Cortex of kidney (tissue), 1 donor: ENCODE measurements around the gene MUC2.
"Not testable (repeated sequence)": the region's sequence is repeated elsewhere in the genome, so short reads cannot be mapped to it uniquely, and the experiment has no call there.

Experiments used
- DNase-seq: peaks from one replicate; lab custom pipeline; 2025; lab: John Stamatoyannopoulos, UW

Gene MUC2

DNA sequence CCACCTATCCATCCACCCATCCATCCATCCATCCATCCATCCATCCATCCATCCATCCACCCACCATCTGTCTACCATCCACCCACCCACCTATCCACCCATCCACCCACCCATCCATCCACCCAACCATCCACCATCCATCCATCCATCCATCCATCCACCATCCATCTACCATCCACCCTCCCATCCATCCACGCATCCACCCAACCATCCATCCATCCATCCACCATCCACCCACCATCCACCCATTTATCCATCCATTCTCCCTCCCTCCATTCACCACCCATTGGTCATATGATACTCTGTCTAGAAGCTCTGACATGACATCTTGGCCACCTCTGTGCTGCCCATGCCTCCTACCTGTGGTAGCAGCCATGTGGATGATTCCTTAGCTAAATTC, 31.7 kb downstream of the MUC2 start:
- DNase-seq, result no peak

DNA sequence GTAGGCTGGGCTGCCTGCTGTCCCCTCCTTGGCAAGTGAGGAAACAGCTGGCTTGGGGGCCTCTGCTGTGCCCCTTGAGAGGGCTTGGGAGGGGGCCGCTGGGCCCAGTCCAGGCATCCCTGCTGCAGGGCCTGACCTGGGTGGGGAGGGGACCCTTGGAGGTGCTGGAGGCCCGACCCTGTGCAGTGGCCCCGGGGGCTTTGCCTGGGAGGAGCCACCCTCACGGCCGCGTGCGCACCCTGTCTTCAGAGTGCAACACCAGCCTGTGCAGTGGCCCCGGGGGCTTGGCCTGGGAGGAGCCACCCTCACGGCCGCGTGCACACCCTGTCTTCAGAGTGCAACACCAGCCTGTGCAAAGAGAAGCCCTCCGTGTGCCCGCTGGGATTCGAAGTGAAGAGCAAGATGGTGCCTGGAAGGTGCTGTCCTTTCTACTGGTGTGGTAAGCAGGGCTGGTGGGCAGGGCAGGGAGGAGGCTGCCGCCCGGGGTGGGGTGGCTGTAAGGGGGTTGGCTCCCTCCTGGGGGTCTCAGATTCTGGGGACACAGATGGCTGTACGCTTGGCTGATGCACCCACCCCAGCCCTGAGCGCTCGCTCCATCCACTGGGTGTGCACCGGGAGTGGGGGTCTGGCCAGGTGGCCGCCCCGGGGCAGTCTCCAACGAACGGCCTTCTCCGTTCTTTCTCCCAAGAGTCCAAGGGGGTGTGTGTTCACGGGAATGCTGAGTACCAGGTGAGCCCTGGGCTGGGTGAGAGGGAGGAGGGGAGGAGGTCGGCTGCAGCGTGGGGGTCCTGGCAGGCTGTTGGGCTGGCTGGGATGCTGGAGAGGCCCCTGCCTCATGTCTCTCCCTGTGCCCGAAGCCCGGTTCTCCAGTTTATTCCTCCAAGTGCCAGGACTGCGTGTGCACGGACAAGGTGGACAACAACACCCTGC, 32.9 kb downstream of the MUC2 start:
- no peak for DNase-seq

DNA sequence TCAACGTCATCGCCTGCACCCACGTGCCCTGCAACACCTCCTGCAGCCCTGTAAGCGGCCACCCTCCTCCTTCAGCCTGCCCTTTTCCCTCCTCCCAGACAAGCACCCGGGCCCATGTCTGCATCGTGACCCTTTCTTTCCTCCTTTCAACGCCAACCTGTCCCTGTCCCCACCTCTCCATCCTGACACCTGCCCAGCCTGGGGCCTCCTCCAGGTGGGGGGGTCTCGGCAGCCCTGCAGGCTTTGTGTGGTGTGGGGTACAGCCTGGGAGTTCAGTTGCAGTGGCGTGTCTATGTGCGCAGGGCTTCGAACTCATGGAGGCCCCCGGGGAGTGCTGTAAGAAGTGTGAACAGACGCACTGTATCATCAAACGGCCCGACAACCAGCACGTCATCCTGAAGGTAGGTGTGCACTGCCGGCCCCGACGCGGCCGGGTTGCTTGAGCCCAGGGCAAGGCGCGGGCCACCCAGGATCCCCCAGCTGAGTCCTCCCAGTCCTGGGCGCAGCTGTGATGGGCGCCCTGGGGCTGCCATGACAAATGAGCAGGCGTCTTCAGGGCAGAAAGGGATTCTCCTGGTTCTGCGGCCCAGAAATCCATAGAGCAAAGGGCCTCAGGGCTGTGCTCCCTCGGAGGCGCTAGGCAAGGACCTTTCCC, 33.7 kb downstream of the MUC2 start:
- no peak for DNase-seq

DNA sequence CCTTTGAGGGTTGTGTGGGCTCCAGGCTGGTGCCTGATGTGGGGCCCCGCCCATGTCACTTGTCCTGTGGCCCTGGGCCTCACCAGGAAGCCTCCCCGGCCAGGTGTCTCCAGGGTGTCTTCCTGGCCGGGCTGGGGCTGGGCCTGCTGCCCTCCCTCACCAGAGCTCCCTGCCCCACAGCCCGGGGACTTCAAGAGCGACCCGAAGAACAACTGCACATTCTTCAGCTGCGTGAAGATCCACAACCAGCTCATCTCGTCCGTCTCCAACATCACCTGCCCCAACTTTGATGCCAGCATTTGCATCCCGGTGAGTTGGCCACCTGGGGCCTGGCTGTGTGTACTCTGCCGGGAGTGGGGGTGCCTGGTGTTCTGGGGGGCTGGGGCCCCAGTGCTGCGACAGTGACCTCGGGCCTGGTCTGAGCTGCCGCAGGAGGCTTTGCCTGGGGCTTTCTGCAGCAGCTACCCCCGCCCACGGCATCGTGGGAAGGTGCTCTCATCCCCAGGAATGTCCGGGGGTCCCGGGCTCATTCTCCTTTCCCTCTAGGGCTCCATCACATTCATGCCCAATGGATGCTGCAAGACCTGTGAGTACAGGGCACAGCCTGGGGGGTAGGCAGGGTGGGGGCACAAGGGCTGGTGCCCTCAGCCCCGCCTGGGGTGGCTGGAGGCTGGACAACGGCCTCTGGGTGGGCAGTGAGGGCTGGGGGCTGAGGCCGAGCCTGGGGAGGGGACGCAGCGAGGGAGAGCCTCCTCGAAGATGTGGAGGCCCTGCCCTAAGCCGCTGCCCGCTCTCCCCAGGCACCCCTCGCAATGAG, 34.6 kb downstream of the MUC2 start:
- no peak for DNase-seq

DNA sequence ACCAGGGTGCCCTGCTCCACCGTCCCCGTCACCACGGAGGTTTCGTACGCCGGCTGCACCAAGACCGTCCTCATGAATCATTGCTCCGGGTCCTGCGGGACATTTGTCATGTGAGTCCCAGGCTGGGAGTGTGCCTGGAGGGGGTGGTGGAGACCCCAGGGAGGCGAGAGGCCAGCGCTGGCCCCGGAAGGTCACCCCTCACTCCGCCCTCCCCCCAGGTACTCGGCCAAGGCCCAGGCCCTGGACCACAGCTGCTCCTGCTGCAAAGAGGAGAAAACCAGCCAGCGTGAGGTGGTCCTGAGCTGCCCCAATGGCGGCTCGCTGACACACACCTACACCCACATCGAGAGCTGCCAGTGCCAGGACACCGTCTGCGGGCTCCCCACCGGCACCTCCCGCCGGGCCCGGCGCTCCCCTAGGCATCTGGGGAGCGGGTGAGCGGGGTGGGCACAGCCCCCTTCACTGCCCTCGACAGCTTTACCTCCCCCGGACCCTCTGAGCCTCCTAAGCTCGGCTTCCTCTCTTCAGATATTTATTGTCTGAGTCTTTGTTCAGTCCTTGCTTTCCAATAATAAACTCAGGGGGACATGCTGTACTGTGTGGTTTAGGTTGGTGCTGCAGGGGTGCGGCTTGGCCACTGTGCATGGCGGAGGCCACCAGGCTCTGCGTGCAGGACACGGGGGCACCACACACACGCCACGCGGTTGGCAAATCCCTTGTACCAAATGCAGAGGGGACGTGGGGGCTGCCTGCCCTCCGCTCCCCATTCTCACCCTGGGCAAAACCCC, 35.4 kb downstream of the MUC2 start:
- DNase-seq, result no peak

DNA sequence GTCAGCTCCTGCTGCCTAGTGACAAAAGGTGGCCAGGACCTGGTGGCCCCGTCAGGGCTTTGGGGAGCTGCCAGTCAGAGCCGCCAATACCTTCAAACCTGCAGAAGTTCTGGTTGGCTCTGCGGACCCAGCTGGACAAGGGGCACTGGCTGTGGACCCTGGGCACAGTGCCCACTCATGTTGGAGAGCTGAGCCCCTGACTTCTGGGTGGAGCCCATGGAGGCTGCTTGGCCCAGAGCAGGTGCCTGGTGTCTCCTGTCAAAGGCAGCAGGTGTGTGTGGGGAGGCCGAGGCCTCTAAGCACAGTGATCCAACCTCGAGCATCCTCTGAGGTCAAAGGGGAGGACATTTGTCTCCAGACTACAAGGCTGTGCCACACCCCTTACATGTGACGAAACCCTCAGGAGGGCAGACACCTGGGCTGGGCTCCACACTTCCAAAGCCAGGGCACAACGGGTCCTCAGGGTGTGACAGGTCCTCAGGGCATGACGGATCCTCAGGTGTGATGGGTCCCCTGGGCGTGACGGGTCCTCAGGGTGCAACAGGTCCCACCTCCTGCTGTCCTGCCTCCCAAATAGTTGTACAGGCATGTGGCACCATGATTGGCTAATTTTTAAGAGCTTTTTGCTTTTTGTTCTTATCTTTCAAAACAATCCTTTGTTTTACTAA, 37.0 kb downstream of the MUC2 start:
- no peak for DNase-seq

DNA sequence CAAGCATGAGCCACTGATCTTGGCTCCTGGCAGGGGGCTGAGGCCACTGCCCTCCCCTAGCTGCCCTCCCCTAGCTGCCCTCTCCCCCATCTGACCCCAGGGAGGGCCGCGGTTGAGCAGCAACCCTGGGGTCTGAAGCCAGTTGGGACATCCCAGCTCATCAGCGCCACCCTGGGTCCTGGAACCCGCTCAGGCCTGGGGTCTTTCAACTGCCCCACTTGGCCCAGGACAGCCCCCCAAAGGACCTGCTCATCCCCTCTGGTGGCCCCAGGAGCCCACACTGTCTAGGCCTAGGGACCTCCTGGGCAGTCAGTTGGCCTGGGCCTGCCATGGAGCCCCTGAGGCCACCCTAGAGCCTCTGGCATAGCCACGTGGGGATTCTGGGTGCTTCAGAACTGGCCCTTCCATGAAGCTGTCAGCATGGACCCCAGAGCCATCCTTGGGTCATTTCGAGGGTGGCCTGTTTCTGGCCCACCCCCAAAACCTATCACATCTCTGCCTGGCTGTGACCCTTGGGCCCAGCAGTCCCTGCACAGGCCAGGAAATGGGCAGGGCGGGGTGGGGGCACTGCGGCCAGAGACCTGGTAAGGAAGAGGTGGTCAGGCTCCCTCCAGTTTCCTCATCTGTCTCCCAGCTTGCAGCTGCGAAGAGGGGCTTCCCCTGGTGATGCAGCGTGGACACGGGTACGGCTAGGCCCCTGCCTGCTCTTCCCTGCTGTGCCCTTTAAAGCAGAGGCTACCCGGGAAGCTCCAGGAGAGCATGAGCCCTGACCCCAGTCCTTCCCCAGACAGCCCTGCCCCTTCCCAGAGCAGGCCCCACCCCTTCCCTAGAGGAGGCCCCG, 37.9 kb downstream of the MUC2 start:
- DNase-seq, result no peak

DNA sequence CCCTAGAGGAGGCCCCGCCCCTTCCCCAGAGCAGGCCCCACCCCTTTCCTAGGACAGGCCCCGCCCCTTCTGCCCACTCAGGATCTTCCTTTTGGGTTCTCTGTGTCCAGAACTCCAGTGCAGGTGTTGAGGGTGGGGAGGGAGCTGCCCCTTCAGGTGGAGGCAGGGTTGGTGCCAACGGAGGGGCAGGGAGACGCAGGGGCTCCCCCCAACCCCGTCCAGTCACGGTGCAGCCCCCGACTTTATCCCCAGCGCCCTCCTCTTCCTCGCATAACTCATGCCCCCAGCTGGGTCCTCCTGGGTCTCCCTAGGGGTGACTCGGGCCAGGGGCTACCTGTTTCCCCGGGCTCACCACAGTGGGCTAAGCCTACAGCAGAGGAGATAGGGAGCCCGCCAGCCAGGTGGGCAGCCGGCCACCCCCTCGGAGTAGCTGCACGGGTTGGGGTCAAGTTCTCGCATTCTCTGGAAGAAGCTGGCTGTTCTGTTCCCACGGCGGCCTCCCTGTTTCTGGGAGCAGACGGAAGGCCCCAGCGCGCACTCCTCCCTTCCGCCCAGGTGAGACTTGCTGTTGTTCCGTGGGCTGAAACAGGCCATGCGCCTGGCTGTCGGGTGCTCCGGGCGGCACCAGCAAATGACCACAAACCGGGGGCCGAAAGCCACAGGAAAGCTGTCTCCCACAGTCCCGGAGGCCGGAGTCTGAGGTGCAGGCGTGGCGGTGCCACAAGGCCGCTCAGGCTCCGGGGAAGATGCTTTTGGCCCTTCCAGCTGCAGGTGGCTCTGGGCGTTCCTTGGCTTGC, 38.9 kb downstream of the MUC2 start:
- DNase-seq, result no peak

DNA sequence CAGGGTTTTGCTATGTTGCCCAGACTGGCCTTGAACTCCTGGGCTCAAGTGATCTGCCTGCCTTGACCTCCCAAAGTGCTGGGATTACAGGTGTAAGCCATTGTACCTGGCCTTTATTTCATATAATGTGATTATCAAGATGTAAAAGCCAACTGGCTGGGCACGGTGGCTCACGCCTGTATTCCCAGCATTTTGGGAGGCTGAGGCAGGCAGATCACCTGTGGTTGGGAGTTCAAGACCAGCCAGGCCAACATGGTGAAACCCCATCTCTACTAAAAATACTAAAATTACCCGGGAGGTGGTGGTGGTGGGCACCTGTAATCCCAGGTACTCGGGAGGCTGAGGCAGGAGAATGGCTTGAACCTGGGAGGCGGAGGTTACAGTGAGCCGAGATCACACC, 40.6 kb downstream of the MUC2 start:
- not testable (repeated sequence) for DNase-seq

DNA sequence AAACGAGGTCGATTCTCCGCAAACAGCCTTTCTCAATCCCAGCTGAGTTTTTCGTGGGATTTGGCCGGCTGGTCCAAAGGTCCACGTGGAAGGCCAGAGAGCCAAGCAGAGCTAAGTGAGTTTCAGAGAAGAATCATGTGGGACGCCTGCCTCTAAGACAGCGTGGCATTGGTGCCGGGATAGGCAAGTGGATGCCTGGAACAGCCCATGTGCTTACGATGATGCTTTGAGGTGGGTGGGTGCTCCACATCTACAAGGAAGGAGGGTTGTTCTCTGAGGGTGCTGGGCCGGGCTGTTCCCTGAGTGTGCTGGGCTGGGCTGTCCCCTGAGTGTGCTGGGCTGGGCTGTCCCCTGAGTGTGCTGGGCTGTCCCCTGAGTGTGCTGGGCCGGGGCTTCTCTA, 41.4 kb downstream of the MUC2 start:
- no peak for DNase-seq

DNA sequence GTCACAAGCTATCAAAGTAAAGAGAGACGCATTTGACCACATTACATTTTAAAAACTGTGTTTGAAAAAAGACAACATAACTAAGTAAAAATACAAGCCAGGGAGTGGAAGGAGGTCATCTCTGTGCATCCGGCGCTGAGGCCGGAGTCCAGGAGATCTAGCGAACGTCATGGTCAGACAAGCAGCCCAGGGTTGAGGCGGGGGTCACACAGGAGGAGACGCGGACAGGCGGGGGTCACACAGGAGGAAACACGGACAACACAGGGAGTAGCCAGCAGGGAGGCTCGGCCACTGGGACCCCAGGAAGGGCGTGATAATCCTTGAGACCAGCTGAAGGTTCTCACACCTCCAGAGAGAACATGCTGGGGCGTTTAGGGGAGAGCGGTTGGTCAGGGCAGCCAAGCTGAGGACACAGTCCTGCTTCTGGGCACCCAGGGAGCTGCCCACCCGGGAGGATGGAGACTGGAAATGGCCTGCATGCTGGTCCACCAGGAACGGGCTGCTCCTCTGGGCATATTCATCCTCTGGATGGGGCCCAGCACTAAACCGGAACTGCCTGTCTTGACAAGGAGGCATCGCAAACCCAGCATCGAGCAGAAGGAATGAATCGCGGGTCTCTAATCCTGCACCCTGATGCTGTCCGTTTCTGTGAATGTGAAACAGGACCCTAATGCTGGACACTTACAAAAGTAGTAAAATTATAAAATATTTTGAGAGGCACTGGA, 42.2 kb downstream of the MUC2 start:
- DNase-seq, result no peak

DNA sequence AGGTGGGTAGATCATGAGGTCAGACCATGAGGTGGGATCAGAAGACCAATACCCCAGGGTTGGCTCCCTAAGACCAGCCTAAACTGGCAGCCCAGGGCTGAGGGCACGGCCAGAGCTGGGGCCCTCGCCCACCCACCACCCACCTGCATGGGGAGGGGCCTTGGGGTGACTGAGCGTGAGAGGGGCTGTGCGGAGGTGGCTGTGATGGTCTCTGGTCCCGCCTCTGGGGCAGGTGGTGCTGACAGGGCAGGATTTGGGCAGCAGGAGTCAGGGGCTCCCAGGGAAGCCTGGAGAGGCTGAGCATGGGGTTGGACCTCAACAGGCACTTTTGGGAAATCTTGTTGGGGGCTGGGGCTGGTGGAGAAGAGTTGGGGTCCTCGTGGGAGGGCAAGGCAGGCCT, 43.3 kb downstream of the MUC2 start:
- no peak for DNase-seq

DNA sequence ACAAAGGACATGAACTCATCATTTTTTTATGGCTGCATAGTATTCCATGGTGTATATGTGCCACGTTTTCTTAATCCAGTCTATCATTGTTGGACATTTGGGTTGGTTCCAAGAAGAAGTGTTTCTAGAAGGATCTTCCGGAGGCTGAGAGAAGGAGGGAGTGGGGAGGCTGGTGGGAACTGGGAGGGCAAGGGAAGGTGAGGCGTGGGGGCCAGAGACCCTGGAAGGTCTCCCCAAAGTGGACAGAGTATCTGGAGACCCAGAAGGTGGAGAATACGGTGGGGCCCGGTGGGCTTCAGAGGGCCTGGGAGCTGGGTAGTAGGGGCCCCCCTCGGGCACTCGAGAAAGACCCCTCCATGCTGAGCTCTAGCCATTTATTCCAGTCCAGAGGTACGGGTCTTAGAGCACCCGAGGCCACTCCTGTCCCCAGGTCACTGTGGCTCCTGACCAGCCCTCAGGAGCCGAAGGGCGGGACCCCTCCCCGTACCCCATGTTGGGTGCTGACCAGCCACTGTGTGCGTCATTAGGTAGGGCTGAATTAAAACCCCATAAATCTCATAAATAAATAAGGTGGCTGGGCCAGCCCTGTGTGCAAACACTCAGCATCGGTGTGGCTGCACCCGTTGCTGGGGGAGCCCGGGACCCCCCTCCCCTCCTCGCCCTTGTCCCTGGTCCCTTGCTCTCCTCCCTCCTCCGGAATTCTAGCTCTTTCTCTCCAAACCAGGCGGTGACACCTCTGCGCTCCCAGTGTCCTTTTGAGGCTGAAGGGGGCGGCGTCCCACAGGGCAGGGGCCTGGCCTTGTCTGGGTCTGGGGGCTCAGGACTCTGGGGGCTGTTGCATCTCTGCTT, 44.3 kb downstream of the MUC2 start:
- DNase-seq, result no peak

DNA sequence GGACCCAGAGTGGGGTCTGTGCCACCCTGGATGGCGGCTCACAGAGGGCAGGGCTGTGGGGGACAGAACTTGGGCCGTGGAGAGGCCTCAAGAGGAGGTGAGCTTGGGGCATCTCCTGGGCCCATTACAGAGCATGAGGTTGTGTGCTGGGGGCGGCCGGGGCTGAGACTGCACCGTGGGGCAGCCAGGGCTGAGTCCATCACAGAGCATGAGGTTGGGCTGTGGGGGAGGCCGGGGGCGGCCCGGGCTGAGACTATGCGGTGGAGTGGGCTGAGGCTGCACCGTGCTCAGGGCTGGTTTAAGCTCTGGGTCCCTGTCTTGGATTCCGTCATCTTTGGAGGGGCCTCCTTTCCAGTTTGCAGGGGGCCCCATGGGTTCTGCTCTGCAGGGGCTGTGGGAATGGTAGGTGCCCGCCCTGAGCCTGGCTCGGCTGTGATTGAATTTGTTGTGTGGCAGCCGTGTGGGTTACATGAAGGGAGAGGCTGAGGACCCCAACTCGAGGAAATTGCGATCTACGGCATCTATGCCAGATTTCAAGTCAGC, 45.0 kb downstream of the MUC2 start:
- no peak for DNase-seq

DNA sequence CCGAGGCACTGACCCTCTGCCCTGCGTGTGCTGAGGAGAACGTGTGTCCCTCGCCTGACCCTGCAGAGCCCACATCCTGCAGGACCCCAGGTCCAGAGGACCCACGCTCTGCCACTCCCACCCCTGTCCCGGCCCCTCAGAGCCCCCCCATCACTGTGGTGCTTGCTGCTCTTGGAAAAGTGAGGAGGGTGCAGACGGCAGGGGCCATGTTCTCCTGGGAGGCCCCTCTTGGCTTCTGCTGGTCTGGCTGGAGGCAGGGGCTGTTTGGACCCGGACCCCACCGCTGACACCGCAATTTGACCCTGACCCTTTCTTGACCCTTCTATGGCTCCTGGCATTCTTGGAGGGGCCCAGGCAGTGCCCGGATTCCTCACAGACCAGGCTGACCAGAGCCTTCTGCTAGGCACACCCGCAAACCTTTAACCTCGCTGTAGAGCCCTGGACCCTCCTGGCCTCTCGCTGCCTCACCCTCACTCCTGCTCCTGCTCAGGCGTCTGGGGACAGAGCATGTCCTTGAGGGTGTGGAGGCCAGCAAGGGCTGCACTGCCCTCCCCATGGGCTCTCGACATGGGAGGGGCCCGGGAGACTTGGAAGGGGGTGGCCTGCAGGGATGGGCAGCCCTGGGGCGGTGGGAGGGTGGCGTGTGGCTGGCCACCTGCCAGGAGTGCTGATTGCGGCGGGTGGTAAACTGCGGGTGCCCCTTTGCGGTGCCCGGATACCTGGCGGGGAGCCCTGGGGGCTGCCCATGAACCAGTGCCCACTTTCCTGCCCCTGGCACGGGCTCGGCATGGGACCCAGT, 46.1 kb downstream of the MUC2 start:
- no peak for DNase-seq

DNA sequence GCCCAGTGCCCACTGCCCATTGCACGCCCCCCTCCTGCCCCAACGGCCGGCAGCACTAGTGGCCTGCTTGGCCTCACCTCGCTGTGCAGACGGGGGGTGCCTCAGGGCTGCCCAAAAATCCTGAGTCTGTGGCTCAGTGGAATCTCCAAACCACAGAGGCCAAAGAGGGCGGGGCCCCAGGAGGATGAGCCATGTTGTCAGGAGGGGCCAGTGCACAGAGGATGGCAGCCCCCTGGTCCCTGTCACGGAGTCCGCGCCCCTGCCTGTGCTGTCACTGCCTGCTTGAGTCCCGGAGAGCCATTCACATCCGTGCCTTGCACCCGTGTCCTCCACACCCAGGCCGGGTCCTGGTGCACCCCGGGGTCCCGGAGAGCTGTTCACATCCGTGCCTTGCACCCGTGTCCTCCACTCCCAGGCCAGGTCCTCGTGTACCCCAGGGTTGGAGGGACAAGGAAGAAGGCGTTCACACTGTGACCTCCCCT, 46.7 kb downstream of the MUC2 start:
- no peak for DNase-seq
